IPS-11a (cell line): ENCODE data around the gene TSPYL2.

ENCODE experiments used
- H3K4me3 ChIP-seq: one replicate; pipeline ENCODE4 v1.5.1; 2013; ENCODE audit warnings: low read depth, low read length, control low read depth

TSPYL2 gene

GRCh38 chrX:53116101-53116500 lies 33.9 kb downstream of the TSPYL2 start:
- H3K4me3 ChIP-seq = no peak overlapping the region

GRCh38 chrX:53122013-53122412 lies 39.8 kb downstream of the TSPYL2 start:
- no peak overlapping the region for H3K4me3 ChIP-seq

GRCh38 chrX:53125506-53125905 lies 43.3 kb downstream of the TSPYL2 start:
- no peak overlapping the region for H3K4me3 ChIP-seq

- H3K4me3 ChIP-seq = no peak overlapping the region
These were observed 44.2 kb downstream of the TSPYL2 start for GRCh38 chrX:53126377-53126776.

- H3K4me3 ChIP-seq = no peak overlapping the region
These were observed 46.1 kb downstream of the TSPYL2 start for GRCh38 chrX:53128097-53128749.

GRCh38 chrX:53133400-53133799 lies 51.2 kb downstream of the TSPYL2 start:
- no peak overlapping the region for H3K4me3 ChIP-seq

GRCh38 chrX:53135581-53135980 lies 53.4 kb downstream of the TSPYL2 start:
- H3K4me3 ChIP-seq = no peak overlapping the region
